GM21423 (cell line): Measurements from ENCODE around the gene FUBP3.

ENCODE experiments used
- ATAC-seq: cut with Tn5 transposase; IDR thresholded peaks from one replicate; pipeline ENCODE4 v1.9.1; 2021; ENCODE audit warnings: mild to moderate bottlenecking, moderate library complexity; ENCODE audit not compliant: unreplicated experiment

FUBP3 gene

DNA sequence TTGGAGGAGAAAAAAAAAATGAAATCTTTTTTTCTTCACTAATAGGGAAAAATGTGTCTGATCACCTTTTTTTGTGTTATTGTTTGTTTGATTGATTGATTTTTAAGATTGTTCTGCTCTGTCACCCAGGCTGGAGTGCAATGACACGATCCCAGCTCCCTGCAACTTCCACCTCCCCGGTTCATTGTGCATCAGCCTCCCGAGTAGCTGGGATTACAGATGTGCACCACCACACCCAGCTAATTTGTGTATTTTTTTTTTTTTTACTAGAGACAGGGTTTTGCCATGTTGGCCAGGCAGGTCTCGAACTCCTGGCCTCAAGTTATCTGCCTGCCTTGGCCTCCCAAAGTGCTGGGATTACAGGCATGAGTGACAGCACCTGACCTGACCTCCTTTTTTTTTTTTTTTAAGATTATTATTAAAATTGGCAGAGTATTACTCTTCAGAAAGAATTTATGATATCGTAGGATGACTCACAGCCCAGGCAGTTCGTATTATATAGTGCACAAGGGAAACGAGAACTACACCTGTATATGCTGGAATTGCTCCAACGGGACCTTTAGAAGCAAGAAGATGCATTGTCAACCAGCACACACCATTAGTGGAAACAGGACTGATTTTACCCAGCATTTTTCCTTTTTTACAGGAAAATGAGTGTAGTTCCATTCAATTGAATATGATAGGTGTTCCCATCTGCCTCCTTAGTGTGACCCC, 27.7 kb downstream of the FUBP3 start:
- no peak for ATAC-seq

DNA sequence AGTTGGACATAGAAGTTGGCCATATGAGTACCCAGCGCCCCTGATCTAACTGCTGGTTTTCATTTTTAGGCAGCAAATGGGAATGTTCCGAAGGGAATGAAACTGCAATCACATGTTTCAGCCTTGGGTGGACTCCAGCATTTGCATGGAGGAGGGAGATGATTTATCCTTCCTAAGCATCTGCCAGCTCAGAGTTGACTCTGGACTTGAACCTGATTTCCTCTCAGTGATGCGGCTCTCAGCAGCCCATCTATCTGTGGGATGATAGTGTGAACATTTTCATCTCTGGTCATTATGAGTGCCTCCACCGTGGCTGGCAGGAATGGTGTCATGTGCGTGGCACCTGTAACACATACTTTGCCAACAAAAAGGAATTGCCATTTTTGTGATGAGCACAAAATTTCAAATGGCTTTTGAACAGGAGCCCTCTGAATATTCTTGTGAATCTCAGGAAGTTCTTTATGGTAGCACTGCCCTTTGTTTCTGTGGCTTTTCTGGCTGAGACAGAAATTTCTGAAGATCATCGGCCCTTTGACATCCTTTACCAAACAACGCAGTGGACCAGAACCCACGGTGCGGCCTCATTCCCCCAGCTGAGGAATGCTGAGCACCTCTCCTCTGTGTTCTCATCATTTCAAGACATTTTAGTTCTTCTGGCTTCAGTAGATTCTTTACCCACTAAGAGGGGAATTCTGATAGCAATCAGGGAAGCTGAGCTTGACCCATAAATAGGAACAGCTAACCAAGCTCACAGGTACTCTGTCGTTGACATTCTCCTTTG, 28.5 kb downstream of the FUBP3 start:
- no peak for ATAC-seq

DNA sequence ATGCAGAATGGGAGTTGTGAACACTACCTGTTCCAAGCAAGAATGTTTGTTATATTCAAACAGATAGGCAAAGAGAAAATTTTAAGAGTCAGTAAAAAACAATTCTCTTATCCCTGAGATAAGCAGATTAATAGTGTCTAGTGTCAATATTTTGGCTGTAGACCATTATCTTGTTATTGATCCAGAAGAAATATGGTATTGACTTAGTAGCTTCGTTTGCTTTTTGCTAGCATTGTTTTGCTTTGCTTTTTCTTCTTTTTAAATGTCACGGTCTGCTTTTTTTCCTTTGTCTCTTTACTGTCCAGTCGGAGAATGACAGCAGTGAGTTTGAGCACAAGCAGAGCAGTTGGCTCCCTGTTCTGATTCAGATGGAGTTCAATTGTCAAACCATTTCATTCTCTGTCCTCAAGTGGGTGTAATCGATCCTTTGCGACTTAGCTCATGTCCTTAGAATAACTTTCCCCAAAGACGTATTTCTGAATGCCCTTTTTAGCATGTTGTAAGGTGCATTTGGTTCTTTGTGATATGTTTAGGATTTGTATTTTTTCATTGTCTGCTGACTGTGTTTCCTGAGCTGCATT, 29.3 kb downstream of the FUBP3 start:
- no peak for ATAC-seq

DNA sequence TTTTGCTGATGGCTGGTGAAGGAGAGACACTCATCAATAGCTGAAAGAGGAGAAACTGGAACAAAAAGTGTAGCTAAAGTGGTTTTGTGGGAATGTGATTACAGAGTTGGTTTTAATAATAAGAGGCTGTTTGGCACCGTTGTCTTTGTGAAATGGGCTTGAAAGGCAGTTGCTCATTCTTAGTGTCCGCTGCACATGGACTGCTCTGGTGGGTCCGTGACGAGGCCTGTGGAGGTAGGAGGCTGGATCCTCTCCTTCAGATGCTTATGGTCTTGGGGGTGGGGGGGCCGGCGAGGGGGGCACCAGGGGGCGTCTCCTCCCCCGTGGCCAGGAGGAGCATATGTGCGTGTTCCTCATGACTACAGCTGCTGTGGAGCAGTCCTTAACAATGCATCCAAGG, 29.8 kb downstream of the FUBP3 start:
- no peak for ATAC-seq

DNA sequence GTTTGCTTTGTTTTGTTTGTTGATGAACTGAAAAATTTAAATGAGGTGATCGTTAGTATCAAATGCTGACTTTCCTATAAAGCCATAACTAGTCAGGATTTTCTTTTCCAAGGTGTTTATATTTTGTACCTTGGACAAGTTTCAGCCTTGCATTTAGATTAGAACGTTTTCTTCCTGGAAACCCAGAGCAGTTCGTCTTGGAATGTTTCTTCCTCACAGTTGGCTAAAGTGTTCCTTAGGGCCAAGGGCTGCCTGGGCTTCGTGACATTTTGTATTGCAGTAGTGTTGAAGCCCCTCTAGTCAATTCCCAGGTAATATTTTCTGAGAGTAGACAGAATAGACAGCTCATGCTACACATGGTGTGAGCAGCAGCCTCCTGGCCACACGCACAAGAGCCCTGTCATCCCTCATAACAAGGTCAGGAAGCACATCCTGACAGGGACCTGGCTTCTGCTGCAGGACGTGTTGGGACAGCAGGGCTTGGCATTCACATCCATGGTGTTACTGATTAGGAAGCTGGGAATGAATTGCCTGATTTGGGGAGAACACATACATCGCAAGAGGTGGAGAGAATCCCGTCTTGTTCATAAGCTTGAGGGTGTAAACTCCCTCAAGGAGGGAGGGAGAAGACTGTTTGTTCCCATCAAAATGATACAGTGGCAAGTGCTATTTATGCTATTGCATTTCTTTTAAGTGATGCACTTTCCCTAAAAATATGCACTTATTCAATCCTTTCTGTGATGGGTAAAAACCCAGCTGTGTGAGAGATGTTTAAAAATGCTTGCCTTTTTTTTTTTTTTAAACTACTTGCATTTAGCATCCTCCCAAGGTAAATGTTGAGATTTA, 31.7 kb downstream of the FUBP3 start:
- no peak for ATAC-seq

DNA sequence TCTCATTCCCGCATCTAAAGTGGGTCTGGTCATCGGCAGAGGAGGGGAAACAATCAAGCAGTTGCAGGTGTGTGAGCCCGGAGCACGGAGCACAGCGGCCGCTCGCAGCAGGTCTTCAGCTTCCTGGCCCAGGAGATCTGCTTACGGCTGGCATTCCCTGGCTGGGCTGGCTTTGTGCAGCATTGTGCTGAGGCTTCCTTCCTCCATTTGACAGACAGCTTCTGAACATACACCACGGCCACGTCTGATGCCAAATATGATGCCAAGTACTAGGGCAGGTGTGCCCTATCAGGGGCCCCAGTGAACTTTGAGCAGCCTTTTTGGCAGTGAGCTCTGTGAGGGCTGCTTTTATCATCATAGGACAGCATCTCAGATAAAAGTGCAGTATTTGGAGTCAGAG, 37.1 kb downstream of the FUBP3 start:
- no peak for ATAC-seq

DNA sequence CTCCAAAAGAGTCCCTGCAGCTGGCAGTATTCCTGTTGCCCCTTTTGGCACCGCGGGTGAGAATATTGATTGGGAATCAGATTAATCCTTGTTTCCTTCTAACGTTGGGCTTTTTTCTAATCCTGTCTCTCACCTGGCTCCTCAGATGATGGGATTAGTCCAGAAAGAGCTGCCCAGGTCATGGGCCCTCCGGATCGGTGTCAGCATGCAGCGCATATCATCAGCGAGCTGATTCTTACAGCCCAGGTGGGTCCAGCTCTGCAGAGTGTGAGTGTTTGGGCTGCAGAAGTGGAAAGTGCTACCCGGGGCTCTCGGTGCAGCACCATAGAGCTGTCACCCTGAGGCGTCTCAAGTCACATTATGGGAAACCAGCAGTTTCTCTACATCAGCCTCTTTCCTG, 44.1 kb downstream of the FUBP3 start:
- no peak for ATAC-seq

DNA sequence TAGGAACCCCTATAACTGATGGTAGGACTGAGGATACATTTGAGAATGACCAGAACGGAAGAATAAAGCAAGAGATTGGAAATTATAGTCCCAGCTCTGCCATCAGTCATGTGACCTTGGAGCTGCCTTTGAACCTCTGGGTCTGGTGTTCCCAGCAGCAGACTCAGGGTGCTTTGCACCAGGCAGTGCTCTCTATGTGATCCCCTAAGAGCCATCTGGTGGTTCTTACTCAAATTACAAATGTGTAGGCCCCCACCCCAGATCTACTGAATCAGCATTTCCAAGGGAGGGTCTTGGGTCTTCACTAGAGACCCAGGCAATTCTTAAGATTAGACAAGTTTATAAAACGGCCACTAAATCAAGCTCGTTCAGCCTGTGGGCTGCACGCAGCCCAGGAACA, 44.8 kb downstream of the FUBP3 start:
- no peak for ATAC-seq

DNA sequence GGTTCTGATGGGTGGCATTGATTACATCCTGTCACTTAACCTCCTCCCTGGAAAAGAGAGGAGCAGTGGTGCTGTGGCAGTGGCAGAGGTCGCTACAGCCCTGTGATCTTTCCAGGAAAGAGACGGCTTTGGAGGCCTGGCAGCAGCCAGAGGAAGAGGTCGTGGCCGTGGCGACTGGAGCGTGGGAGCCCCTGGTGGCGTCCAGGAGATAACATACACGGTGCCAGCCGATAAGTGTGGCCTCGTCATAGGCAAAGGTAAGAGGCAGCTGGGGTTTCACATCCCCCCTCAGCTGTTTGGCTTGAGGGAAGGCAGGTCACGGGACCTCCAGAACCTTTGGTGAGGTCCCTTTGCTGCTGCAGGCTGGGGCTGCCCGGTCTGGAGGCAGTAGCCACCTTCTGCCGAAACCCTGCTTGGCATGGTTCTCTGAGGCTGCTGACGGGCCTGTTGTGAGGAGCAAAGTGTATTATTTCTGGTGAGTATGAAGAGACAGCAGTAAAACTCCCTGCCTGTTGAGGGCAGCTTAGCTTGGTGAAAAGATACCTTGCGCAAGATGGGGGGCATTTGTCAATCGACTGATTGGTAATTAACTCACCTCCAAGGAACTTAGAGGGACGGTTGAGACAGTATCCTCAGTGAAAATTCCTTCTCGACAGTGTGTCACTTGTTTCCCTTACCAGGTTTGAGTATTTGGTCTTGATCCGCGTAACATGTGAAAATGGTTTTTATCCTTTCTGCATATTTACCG, 47.0 kb downstream of the FUBP3 start:
- ATAC-seq: no peak

DNA sequence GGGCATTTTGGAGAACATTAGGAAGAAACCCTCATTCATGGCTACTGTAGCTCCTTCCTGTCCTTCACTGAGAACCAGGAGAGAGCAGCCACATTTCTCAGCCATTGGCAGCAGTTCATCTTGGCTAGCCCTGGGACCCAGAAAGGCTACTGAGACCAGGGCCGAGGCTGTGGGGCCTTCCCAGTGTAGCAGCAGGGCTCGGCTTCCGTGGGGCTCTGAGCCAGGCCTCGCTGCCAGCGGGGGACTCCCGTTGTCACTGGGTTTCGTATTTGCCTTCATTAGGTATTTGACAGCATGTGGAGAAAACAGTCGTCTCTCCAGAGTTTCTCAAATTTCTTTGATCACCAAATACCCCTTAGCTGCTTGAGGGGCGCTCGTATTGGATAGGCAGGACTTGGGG, 47.7 kb downstream of the FUBP3 start:
- ATAC-seq: no peak

DNA sequence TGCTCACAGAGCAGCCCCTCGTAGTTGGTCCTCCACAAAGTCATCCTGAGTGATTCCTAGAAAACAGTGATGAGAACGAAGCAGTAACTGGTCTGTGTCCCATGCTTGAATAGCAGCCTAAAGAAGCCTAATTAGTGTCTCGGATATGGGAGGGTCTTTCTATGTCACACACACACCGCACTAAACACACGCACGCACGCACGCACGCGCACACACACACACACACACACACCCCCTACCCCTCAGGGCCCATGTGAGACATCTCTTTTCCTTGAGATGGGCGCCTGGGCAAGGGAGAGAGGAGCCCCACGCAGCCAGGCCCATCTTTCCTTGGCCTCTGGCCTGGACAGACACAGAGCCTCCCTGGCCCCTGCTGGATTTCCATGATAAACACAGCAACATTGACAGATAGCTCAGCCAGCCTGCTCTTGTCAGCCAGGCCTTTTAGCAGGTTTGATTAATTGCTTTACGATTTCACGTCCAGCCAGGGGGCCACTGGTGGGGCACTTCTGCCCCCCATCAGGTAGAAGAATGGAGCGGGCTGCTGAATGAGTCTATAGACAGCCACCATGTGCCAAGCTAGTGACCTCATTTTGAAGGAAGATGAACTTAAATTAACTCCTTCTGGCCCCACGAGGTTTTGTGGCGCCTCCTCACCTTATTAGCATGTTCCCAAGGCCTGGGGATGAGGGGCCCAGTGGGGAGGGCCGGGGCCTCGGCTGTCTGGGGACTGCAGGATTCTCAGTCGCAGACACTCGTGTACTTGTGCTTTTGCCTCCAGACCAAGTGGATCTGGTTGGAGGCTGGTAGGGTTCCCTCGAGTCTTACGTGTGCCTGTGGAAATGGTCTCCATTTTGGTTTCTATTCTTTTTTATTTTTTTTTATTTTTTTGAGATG, 48.8 kb downstream of the FUBP3 start:
- no peak for ATAC-seq

DNA sequence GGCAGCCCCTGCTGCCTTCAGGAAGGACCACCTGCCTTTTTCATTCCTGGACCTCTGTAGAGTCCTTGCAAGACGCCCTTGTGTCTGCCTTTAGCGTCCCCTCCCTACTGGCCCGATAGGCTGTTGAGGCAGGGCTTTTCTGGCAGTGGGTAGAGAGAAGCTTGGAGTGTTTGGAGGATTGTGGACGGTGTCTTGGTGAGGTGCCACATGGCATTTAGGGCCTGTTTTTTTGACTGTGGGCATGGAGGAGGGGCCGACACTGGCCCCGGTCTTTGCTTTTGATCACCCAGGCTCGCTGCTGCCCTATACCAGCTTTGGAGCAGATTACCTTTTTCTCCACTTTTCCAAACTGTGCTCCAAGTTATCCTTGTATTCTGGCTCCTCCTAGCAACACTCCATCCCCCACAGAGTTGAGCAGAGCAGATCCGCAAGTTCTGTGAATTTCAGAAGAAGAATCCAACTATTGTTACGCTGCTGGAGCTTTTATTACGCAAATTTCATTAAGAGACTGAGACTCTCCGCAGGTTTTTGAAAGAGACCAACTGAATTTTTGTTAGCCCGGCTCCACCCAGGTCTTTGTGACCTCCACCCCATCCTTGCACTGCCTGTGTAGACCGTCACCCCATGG, 50.2 kb downstream of the FUBP3 start:
- no peak for ATAC-seq

DNA sequence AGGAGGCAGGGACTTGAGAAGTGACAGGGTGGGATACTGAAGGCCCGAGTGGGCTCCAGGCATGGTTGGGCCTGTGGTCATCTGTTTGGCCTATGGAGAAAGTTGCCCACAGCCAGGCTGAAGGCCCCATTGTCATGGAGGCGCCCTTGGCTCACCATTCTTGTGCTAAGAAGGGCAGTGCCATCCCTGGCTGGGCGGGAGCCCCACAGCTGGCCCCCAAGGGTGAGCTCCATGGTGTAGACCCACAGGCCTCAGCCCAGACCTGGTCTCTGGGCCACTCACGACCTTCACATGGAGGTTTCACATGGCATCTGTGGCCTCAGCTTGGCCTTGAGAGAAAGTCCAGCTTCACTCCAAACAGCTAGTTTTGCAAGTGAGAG, 50.7 kb downstream of the FUBP3 start:
- no peak for ATAC-seq

DNA sequence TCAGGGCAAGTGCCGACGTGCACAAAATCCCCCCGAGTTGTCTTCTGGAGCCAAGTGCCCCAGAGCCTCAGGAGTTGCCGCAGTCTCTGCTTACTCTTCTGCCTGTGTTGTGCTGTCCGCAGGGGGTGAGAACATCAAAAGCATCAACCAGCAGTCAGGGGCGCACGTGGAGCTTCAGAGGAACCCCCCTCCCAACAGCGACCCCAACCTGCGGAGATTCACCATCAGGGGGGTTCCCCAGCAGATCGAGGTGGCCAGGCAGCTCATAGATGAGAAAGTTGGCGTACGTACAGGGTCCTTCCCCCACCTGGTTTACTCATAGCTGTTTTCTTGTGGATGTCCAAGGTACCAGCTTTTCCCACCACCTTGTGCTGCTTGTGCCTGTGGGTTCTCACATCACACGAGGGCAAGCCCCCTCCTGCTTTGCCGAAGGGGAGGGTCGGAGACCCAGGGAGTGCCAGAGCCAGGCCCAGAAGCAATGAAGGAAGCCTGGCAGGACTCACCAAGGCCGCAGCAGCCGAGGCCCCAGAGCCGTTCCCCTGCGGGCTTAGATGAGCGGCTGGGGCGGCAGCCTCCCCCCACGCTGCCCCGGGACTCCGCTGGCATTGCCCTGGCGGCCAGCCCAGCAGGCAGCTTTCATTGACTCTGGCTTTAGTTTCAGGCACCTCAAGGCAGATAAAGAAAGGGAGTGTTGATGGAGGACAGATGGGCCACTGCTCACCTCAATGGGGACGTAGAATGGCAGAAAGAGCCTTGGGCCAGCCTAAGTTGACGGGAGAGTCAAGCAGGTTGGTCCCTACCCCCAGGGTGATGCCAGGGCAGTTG, 51.3 kb downstream of the FUBP3 start:
- ATAC-seq: no peak

DNA sequence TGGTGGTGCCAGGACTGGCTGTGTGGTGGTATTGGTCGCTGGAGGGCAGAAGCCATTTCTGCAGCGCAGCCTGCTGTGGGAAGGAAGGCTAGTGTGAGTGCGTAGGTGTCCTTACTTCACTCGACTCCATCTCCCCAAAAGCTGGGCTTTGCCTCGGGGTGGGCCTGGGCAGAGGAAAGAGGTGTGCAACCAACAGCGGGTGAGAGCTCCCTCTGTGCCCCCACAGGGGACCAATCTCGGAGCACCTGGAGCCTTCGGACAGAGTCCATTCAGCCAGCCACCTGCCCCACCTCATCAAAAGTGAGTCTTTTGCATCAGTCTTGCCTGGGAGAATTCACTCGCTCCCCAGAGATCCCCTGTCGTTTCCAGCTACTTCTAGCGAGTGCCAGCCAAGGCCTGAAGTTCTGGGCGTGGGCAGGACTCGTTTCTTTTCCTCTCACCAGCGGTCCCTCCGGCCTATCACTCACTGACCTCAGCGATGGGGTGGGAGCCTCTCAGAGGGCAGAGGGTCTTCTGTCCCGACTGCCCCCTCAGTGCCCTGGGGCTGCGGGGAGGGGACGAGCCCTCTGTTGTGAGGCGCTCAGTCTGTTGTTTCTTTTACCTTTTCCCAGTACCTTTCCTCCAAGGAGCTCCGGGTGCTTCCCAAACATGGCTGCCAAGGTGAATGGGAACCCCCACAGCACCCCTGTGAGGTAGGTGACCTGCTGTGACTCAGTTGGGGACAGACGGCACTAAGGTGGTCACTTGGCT, 52.1 kb downstream of the FUBP3 start:
- no peak for ATAC-seq

DNA sequence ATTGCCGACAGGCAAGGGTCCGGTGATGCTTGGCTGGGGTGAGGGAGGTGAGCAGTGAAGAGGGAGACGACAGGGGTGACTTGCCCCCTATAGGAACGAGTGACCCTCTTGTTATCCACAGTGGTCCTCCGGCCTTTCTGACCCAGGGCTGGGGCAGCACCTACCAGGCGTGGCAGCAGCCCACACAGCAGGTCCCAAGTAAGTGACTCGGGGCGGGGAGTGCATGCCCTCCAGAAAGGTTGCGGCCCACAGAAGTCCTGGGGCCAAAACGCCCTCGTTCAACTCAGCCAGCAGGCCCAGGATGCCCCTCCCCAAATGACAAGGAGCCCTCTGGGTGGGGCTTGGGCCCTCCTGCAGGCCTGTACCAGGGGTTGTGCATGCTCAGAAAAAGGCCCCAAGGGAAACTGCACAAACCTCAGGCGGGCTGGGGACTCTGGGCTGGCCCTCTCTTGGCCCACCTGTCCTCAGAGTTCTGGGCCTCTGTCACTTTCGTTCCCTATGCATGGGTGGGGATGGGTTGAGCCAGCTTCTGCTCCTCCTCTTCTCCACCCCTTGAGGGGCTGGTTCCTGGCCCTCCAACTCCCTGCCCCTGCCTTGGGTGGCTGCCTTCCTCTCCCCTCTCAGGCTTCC, 52.8 kb downstream of the FUBP3 start:
- no peak for ATAC-seq

DNA sequence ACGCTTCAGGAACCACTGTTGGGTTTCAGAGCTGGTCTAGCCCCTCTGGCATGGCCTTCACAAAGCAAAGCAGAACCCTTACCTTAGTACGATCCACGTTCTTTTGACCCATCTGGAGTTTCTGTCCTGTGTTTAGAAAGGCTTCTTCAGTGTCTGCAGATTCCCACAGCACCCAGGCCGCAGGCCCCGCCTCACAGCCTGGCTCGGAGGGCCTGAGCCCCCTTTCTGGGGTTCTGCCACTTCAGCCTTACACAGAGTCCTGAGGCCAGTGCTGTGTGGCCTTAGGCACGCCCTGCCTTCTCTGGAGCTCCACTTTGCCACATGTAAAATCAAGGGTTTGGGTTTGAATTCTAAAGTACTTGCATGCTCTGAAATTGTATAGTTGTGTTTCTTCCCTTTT, 53.5 kb downstream of the FUBP3 start:
- no peak for ATAC-seq
